Measurements from ENCODE around the gene FAM53B.

Gene FAM53B

GRCh38 chr10:124688386-124688785 lies 55.8 kb downstream of the FAM53B start:
- DNase-seq = no peak
- H3K27ac ChIP-seq = no peak overlapping the region
- peaks cover 11% of the 10 kb centered on the region for H3K36me3 ChIP-seq
- H3K9me3 ChIP-seq (ENCODE audit: severe bottlenecking) = no peaks in the 10 kb centered on the region
- H3K27me3 ChIP-seq (ENCODE audit: insufficient read depth, low read depth, severe bottlenecking) = no peaks in the 10 kb centered on the region
- no peak for TF ChIP-seq CTCF (IDR thresholded peaks at IDR 0.05; ENCODE audit: low read depth, low read length)
- no peak overlapping the region for H3K4me3 ChIP-seq (ENCODE audit: low read depth, low read length)

- Histone ChIP-seq H3K36me3 (peaks cover 16% of the 10 kb centered on the region), H3K9me3 (ENCODE audit: severe bottlenecking) (no peaks in the 10 kb centered on the region), H3K27ac (no peak overlapping the region), H3K27me3 (ENCODE audit: insufficient read depth, low read depth, severe bottlenecking) (no peaks in the 10 kb centered on the region), H3K4me3 (ENCODE audit: low read depth, low read length) (no peak overlapping the region)
- no peak for TF ChIP-seq CTCF (IDR thresholded peaks at IDR 0.05; ENCODE audit: low read depth, low read length)
- no peak for DNase-seq
These were observed 57.3 kb downstream of the FAM53B start for GRCh38 chr10:124686707-124687376.

DNA sequence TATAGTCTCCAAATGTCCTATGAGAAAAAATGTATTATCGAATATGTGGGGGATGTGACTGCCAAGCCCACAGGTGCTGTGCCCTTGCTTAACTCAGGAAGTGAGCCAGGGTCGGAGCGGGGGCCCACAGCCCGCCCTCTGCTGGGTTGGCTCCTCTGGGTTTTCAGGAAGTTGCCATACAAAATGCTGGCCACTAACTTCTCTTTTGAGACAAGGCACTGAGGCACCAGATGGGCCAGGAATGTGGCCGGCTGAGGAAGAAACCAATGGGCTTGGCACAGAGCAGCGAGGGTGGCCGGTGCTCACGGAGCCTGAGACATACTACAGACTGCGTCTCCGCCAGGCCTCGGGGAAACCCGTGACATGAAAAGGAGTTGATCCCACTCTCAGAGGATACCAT lies 58.9 kb downstream of the FAM53B start:
- no peak for DNase-seq
- Histone ChIP-seq H3K27me3 (ENCODE audit: insufficient read depth, low read depth, severe bottlenecking) (no peaks in the 10 kb centered on the region), H3K27ac (no peak overlapping the region), H3K4me3 (ENCODE audit: low read depth, low read length) (no peak overlapping the region), H3K36me3 (peaks cover 25% of the 10 kb centered on the region), H3K9me3 (ENCODE audit: severe bottlenecking) (no peaks in the 10 kb centered on the region)
- TF ChIP-seq CTCF (IDR thresholded peaks at IDR 0.05; ENCODE audit: low read depth, low read length) = no peak

- Histone ChIP-seq H3K27me3 (ENCODE audit: insufficient read depth, low read depth, severe bottlenecking) (no peaks in the 10 kb centered on the region), H3K4me3 (ENCODE audit: low read depth, low read length) (no peak overlapping the region), H3K9me3 (ENCODE audit: severe bottlenecking) (no peaks in the 10 kb centered on the region), H3K36me3 (peaks cover 32% of the 10 kb centered on the region), H3K27ac (no peak overlapping the region)
- no peak for DNase-seq
- no peak for TF ChIP-seq CTCF (IDR thresholded peaks at IDR 0.05; ENCODE audit: low read depth, low read length)
These were observed 60.4 kb downstream of the FAM53B start for GRCh38 chr10:124683814-124684213.

GRCh38 chr10:124681626-124682552 lies 62.3 kb downstream of the FAM53B start:
- H3K27ac ChIP-seq = peak overlapping the region; percentile 49
- TF ChIP-seq CTCF (IDR thresholded peaks at IDR 0.05; ENCODE audit: low read depth, low read length) = no peak

More at GRCh38 chr10:124681626-124682552, 62.3 kb downstream of the FAM53B start:
- H3K36me3 ChIP-seq = peaks cover 32% of the 10 kb centered on the region
- no peak for DNase-seq
- H3K4me3 ChIP-seq (ENCODE audit: low read depth, low read length) = no peak overlapping the region
- no peaks in the 10 kb centered on the region for H3K27me3 ChIP-seq (ENCODE audit: insufficient read depth, low read depth, severe bottlenecking)
- no peaks in the 10 kb centered on the region for H3K9me3 ChIP-seq (ENCODE audit: severe bottlenecking)

All from WERI-Rb-1 (cell line).